ENCODE data around the gene CTAGE4.
"Not testable (repeated sequence)": the region's sequence is repeated elsewhere in the genome, so short reads cannot be mapped to it uniquely, and the experiment has no call there.

- TF ChIP-seq, protein P1, sequence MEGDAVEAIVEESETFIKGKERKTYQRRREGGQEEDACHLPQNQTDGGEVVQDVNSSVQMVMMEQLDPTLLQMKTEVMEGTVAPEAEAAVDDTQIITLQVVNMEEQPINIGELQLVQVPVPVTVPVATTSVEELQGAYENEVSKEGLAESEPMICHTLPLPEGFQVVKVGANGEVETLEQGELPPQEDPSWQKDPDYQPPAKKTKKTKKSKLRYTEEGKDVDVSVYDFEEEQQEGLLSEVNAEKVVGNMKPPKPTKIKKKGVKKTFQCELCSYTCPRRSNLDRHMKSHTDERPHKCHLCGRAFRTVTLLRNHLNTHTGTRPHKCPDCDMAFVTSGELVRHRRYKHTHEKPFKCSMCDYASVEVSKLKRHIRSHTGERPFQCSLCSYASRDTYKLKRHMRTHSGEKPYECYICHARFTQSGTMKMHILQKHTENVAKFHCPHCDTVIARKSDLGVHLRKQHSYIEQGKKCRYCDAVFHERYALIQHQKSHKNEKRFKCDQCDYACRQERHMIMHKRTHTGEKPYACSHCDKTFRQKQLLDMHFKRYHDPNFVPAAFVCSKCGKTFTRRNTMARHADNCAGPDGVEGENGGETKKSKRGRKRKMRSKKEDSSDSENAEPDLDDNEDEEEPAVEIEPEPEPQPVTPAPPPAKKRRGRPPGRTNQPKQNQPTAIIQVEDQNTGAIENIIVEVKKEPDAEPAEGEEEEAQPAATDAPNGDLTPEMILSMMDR (IDR thresholded peaks at IDR 0.05), result not testable (repeated sequence)
- TF ChIP-seq EZH2 (IDR thresholded peaks at IDR 0.05), result not testable (repeated sequence)
These were observed 49.8 kb downstream of the CTAGE4 start for GRCh38 chr7:144233039-144233438.
